Ovary (tissue), 9 donors: ENCODE results near the gene DCTN2. TPM values are rescaled to one million over a fixed set of nuclear protein-coding genes. Genes with fewer than 3 reads are reported as not detected.

Source experiments
- DNase-seq, 5 donors: peaks; one replicate each; pipeline ENCODE4 v3.0.0-alpha.2; 2019 to 2020
- H3K27ac ChIP-seq, 2 donors: fragments of 200-600 bp; one replicate each; pipeline versions ENCODE4 v1.5.1 to v1.8.0; 2019 to 2022
- H3K27me3 ChIP-seq: fragments of 200-600 bp; one replicate; pipeline ENCODE4 v1.8.0; 2022
- H3K36me3 ChIP-seq: fragments of 200-600 bp; sonication (generic); one replicate; pipeline ENCODE4 v1.5.1; 2019
- H3K4me1 ChIP-seq: one replicate; pipeline ENCODE4 v1.8.1; 2013; ENCODE audit warnings: mild to moderate bottlenecking, moderate library complexity; ENCODE audit not compliant: insufficient read depth
- H3K4me3 ChIP-seq: fragments of 200-600 bp; sonication (generic); one replicate; pipeline ENCODE4 v1.5.1; 2017
- H3K9me3 ChIP-seq, 2 donors: fragments of 200-600 bp in 1 of 2; sonication (generic) in 1 of 2; one replicate each; pipeline versions ENCODE4 v1.5.1 to v1.8.1; 2013 to 2019; ENCODE audit warnings: mild to moderate bottlenecking in 1 of 2, moderate library complexity in 1 of 2
- EP300 ChIP-seq: sonication (generic); formaldehyde crosslinking; IDR thresholded peaks from one replicate; pipeline ENCODE4 v1.6.1; 2017; ENCODE audit warnings: antibody characterized with exemption
- POLR2A ChIP-seq: fragments of 450-650 bp; IDR thresholded peaks from one replicate; pipeline ENCODE4 v1.6.1; 2017; ENCODE audit warnings: antibody characterized with exemption, mild to moderate bottlenecking, moderate library complexity
- WGBS, 3 donors: extraction: QIAGEN DNeasy Blood & Tissue Kit in 1 of 3; methylation state at CpG; one replicate each; pipeline versions ENCODE4 v1.1.5 to v1.1.7; 2013 to 2017; 5-methylcytosine and 5-hydroxymethylcytosine counted together
- intact Hi-C, 4 donors: fragments of 100-400 bp; cut with DNase I; formaldehyde crosslinking; loops; one replicate each; pipeline versions ENCODE4 v1.11.0 to v1.15.1; 2022 to 2023
- polyA plus RNA-seq, 2 donors: library from polyadenylated mRNA; stranded (reverse); fragments of 200-250 nt in 1 of 2; fragments of 350-450 nt in 1 of 2; fragmentation: Illumina TruSeq in 1 of 2; extraction: RNeasy Lipid Tissue Mini Kit (QIAGEN cat#74804) in 1 of 2; gene quantifications; one replicate each; pipeline ENCODE4 v1.2.3, GENCODE V29; 2013 to 2014
- total RNA-seq, 7 donors: library from RNA; depleted of rRNA in 2 of 7; stranded (reverse); fragments of >200 nt in 2 of 7; fragmentation: NEBNext Ultra II Directional in 3 of 7; extraction: Animal tissue kit (Norgen Biotek cat#: 25700) in 3 of 7; gene quantifications; one replicate each; pipeline versions ENCODE4 v1.1.0 to v1.2.4, GENCODE V29; 2016 to 2023
- TF ChIP-seq, protein P1 (sequence below), 3 donors: fragments of 450-650 bp in 2 of 3; fragments of 200-600 bp in 1 of 3; IDR thresholded peaks; one replicate each; pipeline versions ENCODE4 v1.5.1 to v1.8.0; 2016 to 2022; ENCODE audit warnings: antibody characterized with exemption in 3 of 3, mild to moderate bottlenecking in 1 of 3
- donor health status: DM: no; HTN: no; CAD: no; lungs with moderate emphysema.
- donor health status: DM: no; HTN: no; CAD: no.
- donor health status: Bipolar disorder and iron deficiency.
- donor health status: DM: yes; HTN: yes; CAD: no.
- donor health status: DM: no; HTN: no; CAD: no.
- donor health status: DM: yes; HTN: yes; CAD: no.

Gene DCTN2
- total and polyA plus RNA-seq, 9 donors, result 70.7 to 226 (median 98.0) TPM

DNA sequence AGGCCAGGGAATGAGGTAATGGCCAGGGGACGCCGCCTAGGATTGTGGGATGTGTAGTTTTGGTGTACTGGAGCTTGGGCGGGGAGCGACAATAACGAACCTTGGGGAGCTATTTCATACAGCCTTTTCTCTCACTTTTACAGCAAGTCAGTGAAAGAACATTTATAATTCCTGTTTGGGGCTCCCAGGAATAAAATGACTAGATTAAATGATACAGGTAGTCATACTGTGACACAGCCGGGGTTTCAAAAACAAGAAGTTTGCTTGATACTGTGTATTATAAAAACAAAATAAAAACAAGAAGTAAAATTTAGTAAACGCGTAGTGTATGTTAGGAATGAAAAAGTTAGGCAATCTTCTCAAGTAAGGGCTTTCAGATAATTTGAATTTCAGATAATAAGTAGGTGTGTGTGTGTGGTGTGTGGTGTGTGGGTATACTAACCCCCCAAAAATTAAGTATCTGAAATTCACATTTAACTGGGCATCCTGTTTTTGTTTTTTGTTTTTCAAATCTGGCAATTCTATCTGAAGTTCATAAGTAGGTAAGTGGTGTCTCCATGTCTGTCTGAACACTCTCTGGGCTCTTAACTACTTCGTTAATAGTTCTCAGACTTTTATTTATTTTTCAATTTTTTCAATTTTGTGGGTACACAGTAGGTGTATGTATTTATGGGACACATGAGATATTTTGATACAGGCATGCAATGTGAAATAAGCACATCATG is 458 bp upstream of the DCTN2 start:
- H3K9me3 ChIP-seq, result no peaks in the 10 kb centered on the region
- no peak for DNase-seq
- H3K4me1 ChIP-seq, result peaks cover 6% of the 10 kb centered on the region
- 19 to 21% (median 19%) methylated on average over 9 of the region's 9 CpGs for WGBS, 3 donors
- intact Hi-C loops, result no loop called here
- TF ChIP-seq, protein P1, sequence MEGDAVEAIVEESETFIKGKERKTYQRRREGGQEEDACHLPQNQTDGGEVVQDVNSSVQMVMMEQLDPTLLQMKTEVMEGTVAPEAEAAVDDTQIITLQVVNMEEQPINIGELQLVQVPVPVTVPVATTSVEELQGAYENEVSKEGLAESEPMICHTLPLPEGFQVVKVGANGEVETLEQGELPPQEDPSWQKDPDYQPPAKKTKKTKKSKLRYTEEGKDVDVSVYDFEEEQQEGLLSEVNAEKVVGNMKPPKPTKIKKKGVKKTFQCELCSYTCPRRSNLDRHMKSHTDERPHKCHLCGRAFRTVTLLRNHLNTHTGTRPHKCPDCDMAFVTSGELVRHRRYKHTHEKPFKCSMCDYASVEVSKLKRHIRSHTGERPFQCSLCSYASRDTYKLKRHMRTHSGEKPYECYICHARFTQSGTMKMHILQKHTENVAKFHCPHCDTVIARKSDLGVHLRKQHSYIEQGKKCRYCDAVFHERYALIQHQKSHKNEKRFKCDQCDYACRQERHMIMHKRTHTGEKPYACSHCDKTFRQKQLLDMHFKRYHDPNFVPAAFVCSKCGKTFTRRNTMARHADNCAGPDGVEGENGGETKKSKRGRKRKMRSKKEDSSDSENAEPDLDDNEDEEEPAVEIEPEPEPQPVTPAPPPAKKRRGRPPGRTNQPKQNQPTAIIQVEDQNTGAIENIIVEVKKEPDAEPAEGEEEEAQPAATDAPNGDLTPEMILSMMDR (IDR thresholded peaks at IDR 0.05), result no peak
- TF ChIP-seq POLR2A (no peak), EP300 (no peak)
- no peaks in the 10 kb centered on the region for H3K36me3 ChIP-seq
- H3K4me3 ChIP-seq, result peak overlapping the region; percentile 79
- H3K27me3 ChIP-seq, result no peaks in the 10 kb centered on the region
- H3K27ac ChIP-seq, result no peak overlapping the region

DNA sequence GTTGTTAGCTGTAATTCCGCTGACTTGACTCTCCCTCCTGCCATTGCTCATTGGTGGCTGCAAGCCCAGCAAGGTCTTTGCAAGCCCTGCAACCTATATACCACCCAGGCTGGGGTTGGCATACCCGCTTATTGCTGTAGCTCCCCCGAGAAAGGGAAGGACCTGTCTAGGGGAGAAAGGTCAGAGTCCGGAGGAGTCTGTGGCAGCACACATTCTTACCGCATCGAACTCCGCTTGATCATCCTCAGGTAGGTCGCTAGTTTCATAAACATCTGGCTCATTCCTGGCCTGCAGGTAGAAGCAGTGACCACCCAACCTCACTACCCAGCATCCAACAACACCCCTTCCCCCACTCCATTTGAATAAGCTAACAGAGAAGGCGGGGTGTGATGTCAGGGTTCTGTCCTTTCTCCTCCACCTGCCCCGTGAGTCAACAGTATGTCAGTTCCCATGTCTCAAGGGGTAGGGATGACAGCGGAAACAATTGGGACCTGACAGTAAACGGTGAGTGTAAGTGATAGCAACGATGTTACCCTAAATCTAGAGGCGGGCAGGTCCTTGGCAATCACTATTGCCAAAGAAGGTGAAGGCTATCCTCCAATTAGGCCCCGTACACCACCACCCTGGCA is 1.1 kb downstream of the DCTN2 start:
- no peaks in the 10 kb centered on the region for H3K36me3 ChIP-seq
- H3K27ac ChIP-seq, result no peak overlapping the region
- peaks cover 6% of the 10 kb centered on the region for H3K4me1 ChIP-seq
- peak overlapping the region; percentile 79 for H3K4me3 ChIP-seq
- no peak for DNase-seq
- 50 to 55% (median 53%) methylated on average over 15 of the region's 15 CpGs for WGBS, 3 donors
- H3K9me3 ChIP-seq, result no peaks in the 10 kb centered on the region
- intact Hi-C loops, result no loop called here
- TF ChIP-seq, protein P1 (IDR thresholded peaks at IDR 0.05), result no peak
- no peak for TF ChIP-seq POLR2A
- no peak for TF ChIP-seq EP300
- no peaks in the 10 kb centered on the region for H3K27me3 ChIP-seq

DNA sequence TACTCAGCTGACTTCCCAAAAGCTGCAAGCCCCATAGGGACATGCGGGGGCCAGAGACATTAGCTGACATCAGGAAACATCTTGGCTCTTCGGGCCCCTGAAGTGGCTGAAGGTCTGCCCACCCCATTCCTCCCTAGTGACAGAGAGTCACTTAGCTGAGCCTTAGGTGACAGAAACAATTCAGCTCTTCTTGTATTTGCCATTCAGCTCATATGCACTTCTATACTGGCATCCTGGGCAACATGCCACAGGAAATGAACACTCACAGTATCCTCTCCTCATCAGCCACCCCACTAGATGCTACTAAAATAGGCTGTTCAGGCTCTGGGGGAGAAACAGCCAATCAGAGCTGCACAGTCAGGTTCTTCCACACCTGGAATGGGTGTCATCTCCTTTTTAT is 3.4 kb downstream of the DCTN2 start:
- 94 to 96% (median 96%) methylated on average over 2 of the region's 2 CpGs for WGBS, 3 donors

DNA sequence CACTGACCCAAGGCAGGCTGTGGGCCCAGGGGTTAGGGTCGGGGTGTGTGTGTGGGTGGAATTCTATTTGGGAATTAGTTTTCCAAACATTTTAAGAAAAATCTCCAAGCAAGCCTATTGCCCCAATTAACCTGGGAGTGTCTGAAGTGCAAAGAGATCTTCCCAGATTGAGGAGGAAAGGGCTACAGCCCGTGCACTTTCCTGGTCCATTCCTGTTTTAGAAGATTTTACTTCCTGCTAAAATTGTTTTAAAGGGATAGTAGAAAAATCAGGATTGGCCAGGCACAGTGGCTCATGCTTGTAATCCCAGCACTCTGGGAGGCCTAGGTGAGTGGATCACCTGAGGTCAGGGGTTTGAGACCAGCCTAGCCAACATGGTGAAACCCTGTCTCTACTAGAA is 5.3 kb downstream of the DCTN2 start:
- H3K4me1 ChIP-seq, result peaks cover 3% of the 10 kb centered on the region
- WGBS, 3 donors, result 48 to 69% (median 62%) methylated on average over 2 of the region's 2 CpGs
- no peaks in the 10 kb centered on the region for H3K9me3 ChIP-seq
- no peak for DNase-seq
- intact Hi-C loops, result no loop called here
- H3K4me3 ChIP-seq, result no peak overlapping the region
- TF ChIP-seq, protein P1 (IDR thresholded peaks at IDR 0.05), result no peak
- TF ChIP-seq POLR2A (no peak), EP300 (no peak)
- H3K36me3 ChIP-seq, result no peaks in the 10 kb centered on the region
- H3K27me3 ChIP-seq, result no peaks in the 10 kb centered on the region
- H3K27ac ChIP-seq, result no peak overlapping the region

More for the DNA sequence above, 3.4 kb downstream of the DCTN2 start:
- Histone ChIP-seq H3K27me3 (no peaks in the 10 kb centered on the region), H3K9me3 (no peaks in the 10 kb centered on the region), H3K27ac (no peak overlapping the region), H3K4me3 (no peak overlapping the region), H3K4me1 (peaks cover 3% of the 10 kb centered on the region), H3K36me3 (no peaks in the 10 kb centered on the region)
- no peak for DNase-seq
- TF ChIP-seq EP300 (no peak), POLR2A (no peak)
- TF ChIP-seq, protein P1 (IDR thresholded peaks at IDR 0.05), result no peak
- intact Hi-C loops, result no loop called here
